ENCODE results near the gene PSMD14.

DNA sequence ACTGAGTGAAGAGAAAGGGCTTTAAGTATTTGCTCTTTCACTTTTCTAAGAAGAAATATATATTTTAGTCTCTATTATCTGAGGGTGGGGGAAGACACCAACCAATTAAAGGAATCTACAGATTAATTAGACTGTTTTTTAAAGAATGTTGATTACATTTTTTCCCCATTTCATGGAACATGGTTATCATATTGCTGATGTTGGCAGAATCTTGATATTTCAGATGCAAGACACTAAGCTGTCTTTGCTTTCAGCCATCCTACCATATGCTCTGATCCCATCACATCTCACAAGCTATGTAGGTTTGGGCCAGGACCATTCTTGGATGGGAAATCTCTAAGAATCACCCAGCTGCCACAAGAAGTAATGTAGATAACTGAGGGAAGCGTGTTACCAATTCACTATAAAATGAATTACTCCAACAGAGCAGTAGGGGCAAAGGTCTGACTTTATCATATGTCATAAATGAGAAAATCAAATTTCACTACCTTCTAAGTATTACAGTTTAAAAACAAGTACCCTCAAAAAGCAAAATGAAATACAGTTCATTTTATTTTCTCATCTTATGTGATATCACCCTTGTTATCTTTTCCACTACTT lies 101.2 kb downstream of the PSMD14 start:
- TF ChIP-seq EP300 (IDR thresholded peaks at IDR 0.05) = no peak
- TF ChIP-seq, protein P1, sequence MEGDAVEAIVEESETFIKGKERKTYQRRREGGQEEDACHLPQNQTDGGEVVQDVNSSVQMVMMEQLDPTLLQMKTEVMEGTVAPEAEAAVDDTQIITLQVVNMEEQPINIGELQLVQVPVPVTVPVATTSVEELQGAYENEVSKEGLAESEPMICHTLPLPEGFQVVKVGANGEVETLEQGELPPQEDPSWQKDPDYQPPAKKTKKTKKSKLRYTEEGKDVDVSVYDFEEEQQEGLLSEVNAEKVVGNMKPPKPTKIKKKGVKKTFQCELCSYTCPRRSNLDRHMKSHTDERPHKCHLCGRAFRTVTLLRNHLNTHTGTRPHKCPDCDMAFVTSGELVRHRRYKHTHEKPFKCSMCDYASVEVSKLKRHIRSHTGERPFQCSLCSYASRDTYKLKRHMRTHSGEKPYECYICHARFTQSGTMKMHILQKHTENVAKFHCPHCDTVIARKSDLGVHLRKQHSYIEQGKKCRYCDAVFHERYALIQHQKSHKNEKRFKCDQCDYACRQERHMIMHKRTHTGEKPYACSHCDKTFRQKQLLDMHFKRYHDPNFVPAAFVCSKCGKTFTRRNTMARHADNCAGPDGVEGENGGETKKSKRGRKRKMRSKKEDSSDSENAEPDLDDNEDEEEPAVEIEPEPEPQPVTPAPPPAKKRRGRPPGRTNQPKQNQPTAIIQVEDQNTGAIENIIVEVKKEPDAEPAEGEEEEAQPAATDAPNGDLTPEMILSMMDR (IDR thresholded peaks at IDR 0.05) = no peak
